Fibroblast of the aortic adventitia (primary cell): ENCODE results near the gene COBLL1. TPM values are rescaled to one million over a fixed set of nuclear protein-coding genes. Genes with fewer than 3 reads are reported as not detected.
"Not testable (repeated sequence)": the region's sequence is repeated elsewhere in the genome, so short reads cannot be mapped to it uniquely, and the experiment has no call there.

Source experiments
- DNase-seq: peaks from one replicate; pipeline ENCODE4 v3.0.0-alpha.2; 2010; ENCODE audit warnings: low read depth
- H3K4me3 ChIP-seq: 2 replicates; pipeline ENCODE4 v1.5.1; 2011; ENCODE audit warnings: low read depth, mild to moderate bottlenecking, control low read depth, low read length, moderate library complexity
- total RNA-seq: library from RNA; depleted of rRNA; stranded (reverse); fragments of >200 nt; gene quantifications from 2 replicates; pipeline ENCODE4 v1.2.3, GENCODE V29; 2012; ENCODE audit warnings: low replicate concordance
- TF ChIP-seq, protein P1 (sequence below): IDR thresholded peaks from 2 replicates; pipeline ENCODE4 v1.5.1; 2011; ENCODE audit warnings: mild to moderate bottlenecking, low read length, control low read depth, inconsistent platforms; ENCODE audit not compliant: insufficient read depth

COBLL1 gene
- total RNA-seq, 1 donor = 18.4 TPM

GRCh38 chr2:164871404-164871803 lies 29.8 kb upstream of the COBLL1 start:
- TF ChIP-seq, protein P1, sequence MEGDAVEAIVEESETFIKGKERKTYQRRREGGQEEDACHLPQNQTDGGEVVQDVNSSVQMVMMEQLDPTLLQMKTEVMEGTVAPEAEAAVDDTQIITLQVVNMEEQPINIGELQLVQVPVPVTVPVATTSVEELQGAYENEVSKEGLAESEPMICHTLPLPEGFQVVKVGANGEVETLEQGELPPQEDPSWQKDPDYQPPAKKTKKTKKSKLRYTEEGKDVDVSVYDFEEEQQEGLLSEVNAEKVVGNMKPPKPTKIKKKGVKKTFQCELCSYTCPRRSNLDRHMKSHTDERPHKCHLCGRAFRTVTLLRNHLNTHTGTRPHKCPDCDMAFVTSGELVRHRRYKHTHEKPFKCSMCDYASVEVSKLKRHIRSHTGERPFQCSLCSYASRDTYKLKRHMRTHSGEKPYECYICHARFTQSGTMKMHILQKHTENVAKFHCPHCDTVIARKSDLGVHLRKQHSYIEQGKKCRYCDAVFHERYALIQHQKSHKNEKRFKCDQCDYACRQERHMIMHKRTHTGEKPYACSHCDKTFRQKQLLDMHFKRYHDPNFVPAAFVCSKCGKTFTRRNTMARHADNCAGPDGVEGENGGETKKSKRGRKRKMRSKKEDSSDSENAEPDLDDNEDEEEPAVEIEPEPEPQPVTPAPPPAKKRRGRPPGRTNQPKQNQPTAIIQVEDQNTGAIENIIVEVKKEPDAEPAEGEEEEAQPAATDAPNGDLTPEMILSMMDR = no peak
- no peak for DNase-seq
- no peak overlapping the region for H3K4me3 ChIP-seq

DNA sequence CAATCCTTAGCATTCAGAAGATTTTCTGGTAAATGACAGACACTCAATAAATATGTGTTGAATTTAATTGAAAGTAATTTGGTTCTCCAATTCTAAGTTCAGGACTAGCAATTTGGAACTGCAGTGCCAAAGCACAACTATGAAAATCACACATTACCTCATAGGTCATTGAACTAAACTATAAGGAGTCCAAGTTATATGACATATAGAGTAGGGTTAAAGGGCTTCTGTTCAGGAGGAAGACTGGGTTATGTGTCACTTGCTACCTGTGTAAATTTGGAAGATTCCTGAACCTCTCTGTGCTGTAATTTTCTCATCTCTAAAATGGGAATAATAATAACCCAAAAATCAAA lies 27.8 kb upstream of the COBLL1 start:
- H3K4me3 ChIP-seq = no peak overlapping the region
- DNase-seq = no peak
- TF ChIP-seq, protein P1 = no peak

- H3K4me3 ChIP-seq = no peak overlapping the region
- TF ChIP-seq, protein P1 = no peak
- DNase-seq = no peak
Observed at GRCh38 chr2:164868563-164869419, 27.2 kb upstream of the COBLL1 start.

DNA sequence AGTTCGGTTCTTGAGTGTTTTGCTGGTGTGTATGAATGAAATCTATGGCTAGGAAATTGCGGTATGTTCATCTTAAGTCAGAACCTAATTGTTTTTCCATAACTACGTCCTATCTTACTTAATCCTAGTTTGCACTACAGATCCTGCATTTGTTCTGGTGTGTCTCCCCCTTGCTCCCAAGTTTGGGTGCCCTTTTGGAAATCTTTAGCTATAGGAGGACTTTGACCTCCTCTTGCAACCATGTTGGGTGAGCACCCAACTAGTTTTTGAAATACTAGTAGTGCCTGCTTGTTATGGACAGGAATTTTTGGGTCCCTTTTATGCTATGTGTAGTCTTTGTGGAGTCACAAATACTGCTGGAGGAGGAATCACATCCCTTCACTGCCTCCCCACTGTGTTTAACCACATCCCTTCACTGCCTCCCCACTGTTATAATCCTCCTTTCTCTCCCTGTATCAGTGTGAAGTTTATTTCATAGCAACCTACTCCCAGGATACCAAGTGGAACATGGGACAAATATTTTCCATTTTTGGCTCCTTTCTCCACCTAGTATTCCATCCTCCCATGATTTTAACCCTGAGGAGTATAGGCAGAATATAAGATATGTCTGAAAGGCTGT lies 26.3 kb upstream of the COBLL1 start:
- no peak for DNase-seq
- TF ChIP-seq, protein P1 = no peak
- no peak overlapping the region for H3K4me3 ChIP-seq

DNA sequence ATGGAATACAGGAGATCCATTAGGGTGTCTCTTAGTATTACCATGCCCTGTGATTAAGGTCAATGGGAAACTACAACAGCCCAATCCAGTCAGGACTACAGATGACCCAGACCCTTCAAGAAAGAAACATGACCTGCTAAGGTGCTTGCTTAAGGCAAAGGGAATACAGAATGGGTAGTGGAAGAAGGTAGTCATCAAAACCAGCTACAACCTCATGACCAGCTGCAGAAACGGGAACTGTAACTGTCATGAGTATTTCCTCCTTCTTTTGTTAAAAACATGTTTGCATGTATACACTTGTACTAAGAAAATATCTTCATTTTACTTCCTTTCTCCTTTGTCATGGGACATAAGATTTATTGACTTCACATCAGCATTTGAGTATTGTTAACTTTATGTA lies 24.8 kb upstream of the COBLL1 start:
- not testable (repeated sequence) for DNase-seq, H3K4me3 ChIP-seq

- TF ChIP-seq, protein P1 = no peak
- no peak for DNase-seq
- no peak overlapping the region for H3K4me3 ChIP-seq
Observed at GRCh38 chr2:164860694-164861042, 19.0 kb upstream of the COBLL1 start.

DNA sequence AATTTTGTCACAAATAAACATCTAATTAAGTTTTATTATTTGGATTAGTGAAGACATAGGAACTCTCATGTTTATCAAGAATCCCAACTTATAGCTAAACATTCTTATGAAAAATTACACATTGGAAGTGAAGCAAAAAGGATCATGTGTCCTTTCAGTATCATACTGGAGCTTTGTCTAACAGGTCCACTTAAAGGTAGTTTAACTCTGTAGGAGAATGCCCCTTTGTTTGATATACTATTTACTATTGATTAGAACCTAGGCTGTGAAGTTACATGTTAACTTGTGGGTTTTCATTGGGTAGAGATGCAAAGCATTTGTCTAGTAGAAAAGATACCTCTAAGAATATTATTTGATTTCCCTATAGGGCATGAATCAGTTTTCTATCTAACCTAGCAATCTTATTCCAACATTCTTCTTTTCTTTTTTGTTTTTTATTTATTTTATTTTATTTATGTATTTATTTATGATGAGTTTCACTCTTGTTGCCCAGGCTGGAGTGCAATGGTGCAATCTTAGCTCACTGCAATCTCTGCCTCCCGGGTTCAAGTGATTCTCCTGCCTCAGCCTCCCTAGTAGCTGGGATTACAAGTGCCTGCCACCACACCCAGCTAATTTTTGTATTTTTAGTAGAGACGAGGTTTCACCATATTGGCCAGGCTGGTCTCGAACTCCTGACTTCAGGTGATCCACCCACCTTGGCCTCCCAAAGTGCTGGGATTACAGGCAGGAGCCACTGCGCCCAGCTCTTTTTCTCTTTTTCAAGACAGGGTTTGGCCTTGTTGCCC lies 18.5 kb upstream of the COBLL1 start:
- not testable (repeated sequence) for H3K4me3 ChIP-seq, DNase-seq
